Fibroblast of villous mesenchyme (primary cell): Measurements from ENCODE around the gene EXOC2. TPM values are rescaled to one million over a fixed set of nuclear protein-coding genes. Genes with fewer than 3 reads are reported as not detected.

Experiments used
- DNase-seq: peaks from one replicate; pipeline ENCODE4 v3.0.0-alpha.2; 2010; ENCODE audit warnings: low read depth
- H3K4me3 ChIP-seq: 2 replicates; pipeline ENCODE4 v1.5.1; 2011; ENCODE audit warnings: low read depth, mild to moderate bottlenecking, low read length
- total RNA-seq: library from RNA; depleted of rRNA; stranded (reverse); fragments of >200 nt; gene quantifications from 2 replicates; pipeline ENCODE4 v1.2.3, GENCODE V29; 2012
- TF ChIP-seq, protein P1 (sequence below): IDR thresholded peaks from 2 replicates; pipeline ENCODE4 v1.5.1; 2012; ENCODE audit warnings: low read depth, mild to moderate bottlenecking, low read length; ENCODE audit not compliant: insufficient read depth

The EXOC2 gene
- total RNA-seq, 1 donor = 29.8 TPM

DNA sequence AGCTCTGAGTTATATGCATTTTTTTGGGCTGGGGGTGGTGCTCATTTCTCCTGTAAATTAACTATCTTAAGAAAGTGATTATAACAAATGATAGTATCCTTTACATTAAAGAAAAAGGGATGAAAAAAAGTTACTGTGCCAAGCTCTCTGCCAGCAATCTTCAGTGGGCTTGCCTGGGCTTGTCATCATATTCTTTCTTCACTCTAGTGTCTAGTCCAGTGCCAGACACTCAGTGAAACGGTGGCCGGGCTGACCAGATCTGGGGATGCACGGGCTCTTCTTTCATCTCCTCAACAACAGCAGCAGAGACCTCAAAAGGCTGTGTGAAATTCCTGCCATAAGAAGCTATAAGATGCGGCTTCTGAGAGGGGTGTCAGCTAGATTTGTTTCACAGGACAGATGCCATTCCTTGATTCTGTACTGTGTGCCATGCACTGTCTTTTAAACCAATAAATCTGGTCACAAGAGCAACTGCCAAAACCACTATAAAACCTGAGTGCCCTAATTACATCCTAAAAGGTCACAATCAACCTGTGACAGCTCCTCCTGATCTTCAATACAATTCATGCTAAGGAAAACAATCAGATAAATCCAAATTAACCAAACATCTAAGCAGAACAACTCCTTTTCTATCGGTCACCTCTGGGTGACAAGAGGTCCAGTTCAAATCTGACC is 12.1 kb downstream of the EXOC2 start:
- TF ChIP-seq, protein P1, sequence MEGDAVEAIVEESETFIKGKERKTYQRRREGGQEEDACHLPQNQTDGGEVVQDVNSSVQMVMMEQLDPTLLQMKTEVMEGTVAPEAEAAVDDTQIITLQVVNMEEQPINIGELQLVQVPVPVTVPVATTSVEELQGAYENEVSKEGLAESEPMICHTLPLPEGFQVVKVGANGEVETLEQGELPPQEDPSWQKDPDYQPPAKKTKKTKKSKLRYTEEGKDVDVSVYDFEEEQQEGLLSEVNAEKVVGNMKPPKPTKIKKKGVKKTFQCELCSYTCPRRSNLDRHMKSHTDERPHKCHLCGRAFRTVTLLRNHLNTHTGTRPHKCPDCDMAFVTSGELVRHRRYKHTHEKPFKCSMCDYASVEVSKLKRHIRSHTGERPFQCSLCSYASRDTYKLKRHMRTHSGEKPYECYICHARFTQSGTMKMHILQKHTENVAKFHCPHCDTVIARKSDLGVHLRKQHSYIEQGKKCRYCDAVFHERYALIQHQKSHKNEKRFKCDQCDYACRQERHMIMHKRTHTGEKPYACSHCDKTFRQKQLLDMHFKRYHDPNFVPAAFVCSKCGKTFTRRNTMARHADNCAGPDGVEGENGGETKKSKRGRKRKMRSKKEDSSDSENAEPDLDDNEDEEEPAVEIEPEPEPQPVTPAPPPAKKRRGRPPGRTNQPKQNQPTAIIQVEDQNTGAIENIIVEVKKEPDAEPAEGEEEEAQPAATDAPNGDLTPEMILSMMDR = no peak
- no peak for DNase-seq
- no peak overlapping the region for H3K4me3 ChIP-seq

DNA sequence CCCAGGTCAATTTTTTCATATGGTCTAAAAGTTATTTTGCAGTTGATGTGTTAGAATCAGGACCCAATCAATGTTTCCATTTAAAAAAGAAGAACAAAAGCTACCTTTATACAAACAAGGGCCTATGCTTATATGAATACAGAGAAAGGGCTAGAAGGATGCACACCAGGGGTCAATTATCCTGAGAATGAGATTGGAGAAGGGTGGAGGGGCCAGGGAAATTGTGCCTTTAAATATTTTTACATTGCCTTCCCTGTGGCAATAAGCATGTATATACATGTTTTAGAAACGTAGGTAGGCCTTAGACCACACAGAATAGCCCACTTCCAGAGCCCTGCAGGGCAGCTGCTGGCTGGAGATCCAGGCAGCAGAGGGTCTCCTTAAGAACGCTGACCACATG is 12.7 kb downstream of the EXOC2 start:
- DNase-seq = no peak
- TF ChIP-seq, protein P1 = no peak
- no peak overlapping the region for H3K4me3 ChIP-seq

DNA sequence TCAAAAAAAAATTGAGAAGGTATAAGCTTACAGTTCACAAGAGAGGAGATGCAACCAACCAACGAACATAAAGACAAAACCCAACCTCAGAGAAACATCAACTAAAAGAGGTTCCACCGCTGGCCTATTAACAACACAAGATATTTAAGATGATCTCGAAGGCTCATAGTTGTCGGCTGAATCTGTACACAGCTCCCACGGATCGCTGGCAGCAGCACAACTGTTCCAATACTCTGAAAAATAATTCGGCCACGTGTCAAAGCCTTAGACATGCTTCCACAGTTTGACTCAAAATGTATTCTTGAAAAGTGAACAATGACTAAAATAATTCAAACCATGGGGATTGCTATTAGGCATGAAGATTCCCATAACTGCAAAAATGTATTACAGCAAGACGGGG is 13.7 kb downstream of the EXOC2 start:
- DNase-seq = no peak
- no peak overlapping the region for H3K4me3 ChIP-seq
- TF ChIP-seq, protein P1 = no peak

DNA sequence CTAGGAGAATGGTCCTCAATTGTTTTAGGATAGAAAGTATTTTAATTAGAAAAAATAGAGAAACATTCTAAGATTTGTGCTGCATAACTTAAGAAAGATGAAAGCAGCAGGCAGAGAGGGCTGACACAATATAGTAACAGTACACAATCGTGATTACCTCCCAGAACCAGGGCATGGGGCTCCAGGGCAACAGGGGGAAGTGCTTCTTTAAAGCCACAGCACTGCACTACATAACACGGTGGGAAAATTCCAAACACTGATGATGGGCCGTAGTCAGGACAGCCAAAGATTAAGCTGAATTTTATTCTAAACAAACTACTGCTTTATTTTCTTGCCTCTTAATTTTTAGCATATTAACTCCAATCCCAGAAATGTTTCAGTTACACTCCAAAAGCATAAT is 14.4 kb downstream of the EXOC2 start:
- TF ChIP-seq, protein P1 = no peak
- no peak for DNase-seq
- no peak overlapping the region for H3K4me3 ChIP-seq

DNA sequence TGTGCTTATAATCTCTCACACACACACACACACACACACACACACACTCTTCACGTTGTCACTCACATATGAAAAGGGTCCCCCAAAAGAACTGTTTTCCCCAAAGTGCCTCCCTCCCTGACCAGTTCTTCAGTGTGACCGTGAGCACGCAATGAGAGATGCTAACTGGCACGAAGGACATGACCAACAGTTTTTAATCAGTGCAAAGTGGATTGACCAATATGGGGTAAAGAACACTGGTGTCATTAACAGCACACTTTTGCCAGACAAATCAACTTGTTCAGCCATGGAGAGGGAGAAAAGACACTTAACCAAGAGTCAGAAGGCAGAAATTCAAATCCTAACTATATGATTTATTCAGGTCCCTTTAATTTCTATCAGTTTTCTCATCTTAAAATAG is 15.0 kb downstream of the EXOC2 start:
- DNase-seq = no peak
- TF ChIP-seq, protein P1 = no peak
- H3K4me3 ChIP-seq = no peak overlapping the region

DNA sequence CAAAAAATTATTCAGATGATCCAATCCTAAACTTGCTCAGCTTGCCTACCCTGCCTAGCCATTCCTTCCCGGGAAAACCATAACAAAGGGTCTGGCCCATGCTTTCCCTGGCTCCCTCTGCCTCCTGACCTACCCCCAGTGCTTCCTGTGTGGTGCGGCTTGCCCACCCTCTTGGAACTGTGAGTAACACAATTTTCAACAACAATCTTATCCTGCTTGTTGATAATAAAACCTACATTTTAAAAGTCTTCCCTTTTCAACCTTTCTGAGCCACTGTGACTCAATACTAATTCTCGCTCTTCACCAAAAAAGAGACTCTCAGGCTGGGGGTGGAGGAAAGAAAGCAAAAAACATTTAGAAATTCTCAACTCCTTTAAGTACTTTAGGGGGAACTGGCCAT is 18.0 kb downstream of the EXOC2 start:
- no peak overlapping the region for H3K4me3 ChIP-seq
- DNase-seq = no peak
- TF ChIP-seq, protein P1 = no peak

DNA sequence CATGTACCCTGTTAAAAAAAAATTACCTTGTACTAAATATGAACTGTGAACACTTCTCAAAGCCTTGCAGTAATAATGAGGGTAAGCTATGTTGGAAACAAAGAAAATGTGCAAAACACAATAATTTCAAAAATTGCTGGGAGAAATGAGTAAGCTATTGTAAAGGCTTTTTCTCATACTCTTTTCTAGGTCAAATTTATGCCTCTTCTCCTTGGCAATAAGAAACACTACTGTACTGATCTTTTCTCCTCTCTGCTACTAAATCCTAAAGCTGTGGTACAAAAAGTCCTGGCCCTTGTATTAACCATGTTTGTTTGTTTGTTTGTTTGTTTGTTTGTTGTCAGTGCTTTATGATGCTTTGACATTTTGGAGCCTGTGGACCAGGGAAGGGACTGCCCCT is 18.5 kb downstream of the EXOC2 start:
- TF ChIP-seq, protein P1 = no peak
- no peak overlapping the region for H3K4me3 ChIP-seq
- no peak for DNase-seq
